Neural crest cell (in vitro differentiated cells): ENCODE results near the gene OBSCN. TPM values are rescaled to one million over a fixed set of nuclear protein-coding genes. Genes with fewer than 3 reads are reported as not detected.

Source experiments
- DNase-seq: peaks from one replicate; pipeline ENCODE4 v3.0.0; 2021; ENCODE audit warnings: low read depth, mixed read lengths, low spot score
- H3K27ac Mint-ChIP-seq: one replicate; pipeline ENCODE4 v1.8.0; 2021; ENCODE audit warnings: mild to moderate bottlenecking, mixed read lengths; ENCODE audit not compliant: unreplicated experiment
- H3K27me3 Mint-ChIP-seq: 2 replicates; pipeline ENCODE4 v1.8.0; 2021; ENCODE audit warnings: low read depth, mild to moderate bottlenecking, mixed read lengths
- H3K36me3 Mint-ChIP-seq: 2 replicates; pipeline ENCODE4 v1.8.0; 2021; ENCODE audit warnings: low read depth, mild to moderate bottlenecking, mixed read lengths
- H3K4me1 Mint-ChIP-seq: 2 replicates; pipeline ENCODE4 v1.8.0; 2021; ENCODE audit warnings: mixed read lengths
- H3K4me3 Mint-ChIP-seq: one replicate; pipeline ENCODE4 v1.8.0; 2021; ENCODE audit warnings: mild to moderate bottlenecking, mixed read lengths
- H3K9me3 Mint-ChIP-seq: 2 replicates; pipeline ENCODE4 v1.8.0; 2021; ENCODE audit warnings: mixed read lengths
- total RNA-seq: library from RNA; stranded (reverse); gene quantifications from 2 replicates; pipeline ENCODE4 v1.2.1, GENCODE V29; 2021
- TF ChIP-seq, protein P1 (sequence below): fragments of 200-600 bp; sonication (generic); conservative IDR thresholded peaks from 2 replicates; pipeline ENCODE4 v1.5.0; 2021; ENCODE audit warnings: antibody characterized with exemption, mild to moderate bottlenecking

OBSCN gene
- total RNA-seq, 1 donor from 2014 or later: 40.1 TPM

- H3K27me3 Mint-ChIP-seq: no peaks in the 10 kb centered on the region
- no peaks in the 10 kb centered on the region for H3K9me3 Mint-ChIP-seq
- TF ChIP-seq, protein P1, sequence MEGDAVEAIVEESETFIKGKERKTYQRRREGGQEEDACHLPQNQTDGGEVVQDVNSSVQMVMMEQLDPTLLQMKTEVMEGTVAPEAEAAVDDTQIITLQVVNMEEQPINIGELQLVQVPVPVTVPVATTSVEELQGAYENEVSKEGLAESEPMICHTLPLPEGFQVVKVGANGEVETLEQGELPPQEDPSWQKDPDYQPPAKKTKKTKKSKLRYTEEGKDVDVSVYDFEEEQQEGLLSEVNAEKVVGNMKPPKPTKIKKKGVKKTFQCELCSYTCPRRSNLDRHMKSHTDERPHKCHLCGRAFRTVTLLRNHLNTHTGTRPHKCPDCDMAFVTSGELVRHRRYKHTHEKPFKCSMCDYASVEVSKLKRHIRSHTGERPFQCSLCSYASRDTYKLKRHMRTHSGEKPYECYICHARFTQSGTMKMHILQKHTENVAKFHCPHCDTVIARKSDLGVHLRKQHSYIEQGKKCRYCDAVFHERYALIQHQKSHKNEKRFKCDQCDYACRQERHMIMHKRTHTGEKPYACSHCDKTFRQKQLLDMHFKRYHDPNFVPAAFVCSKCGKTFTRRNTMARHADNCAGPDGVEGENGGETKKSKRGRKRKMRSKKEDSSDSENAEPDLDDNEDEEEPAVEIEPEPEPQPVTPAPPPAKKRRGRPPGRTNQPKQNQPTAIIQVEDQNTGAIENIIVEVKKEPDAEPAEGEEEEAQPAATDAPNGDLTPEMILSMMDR: no peak
- no peaks in the 10 kb centered on the region for H3K36me3 Mint-ChIP-seq
- no peaks in the 10 kb centered on the region for H3K4me1 Mint-ChIP-seq
- no peak overlapping the region for H3K4me3 Mint-ChIP-seq
- no peak overlapping the region for H3K27ac Mint-ChIP-seq
- DNase-seq: no peak
These were observed 130.1 kb downstream of the OBSCN start for GRCh38 chr1:228337711-228338520.

GRCh38 chr1:228338521-228339051 is 130.7 kb downstream of the OBSCN start:
- peaks cover under 1% of the 10 kb centered on the region for H3K36me3 Mint-ChIP-seq
- no peaks in the 10 kb centered on the region for H3K4me1 Mint-ChIP-seq
- H3K9me3 Mint-ChIP-seq: no peaks in the 10 kb centered on the region
- H3K27ac Mint-ChIP-seq: no peak overlapping the region
- no peak for DNase-seq
- TF ChIP-seq, protein P1: no peak
- H3K4me3 Mint-ChIP-seq: no peak overlapping the region
- H3K27me3 Mint-ChIP-seq: no peaks in the 10 kb centered on the region

DNA sequence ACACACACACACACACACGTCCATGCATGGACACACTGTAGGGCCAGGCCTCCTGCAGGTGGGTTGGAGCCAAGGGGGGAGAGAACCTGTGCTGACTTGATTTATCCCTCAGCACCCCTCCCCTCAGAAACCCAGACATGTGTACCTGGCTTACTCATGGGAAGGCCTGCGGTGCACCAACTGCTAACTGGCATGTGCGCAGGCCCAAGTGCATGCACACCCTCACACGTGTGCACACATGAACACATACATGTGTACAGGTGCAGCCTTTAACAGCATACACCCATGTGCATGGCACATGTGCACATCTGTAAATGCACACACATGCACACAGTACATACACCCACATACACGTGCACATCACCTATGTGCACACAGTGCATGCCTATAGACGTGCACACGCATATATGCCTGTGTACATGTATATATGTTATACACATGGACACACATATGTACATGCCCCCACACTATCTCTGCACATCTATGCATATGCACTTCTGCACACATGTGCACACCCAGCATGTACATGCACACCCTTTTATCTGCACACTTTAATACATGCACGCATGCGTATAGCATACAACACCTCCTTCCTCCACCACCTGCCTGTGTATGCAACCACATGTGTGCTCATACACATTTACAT is 131.3 kb downstream of the OBSCN start:
- DNase-seq: no peak
- H3K27ac Mint-ChIP-seq: no peak overlapping the region
- H3K9me3 Mint-ChIP-seq: peaks cover 6% of the 10 kb centered on the region
- peaks cover 7% of the 10 kb centered on the region for H3K36me3 Mint-ChIP-seq
- H3K4me3 Mint-ChIP-seq: no peak overlapping the region
- H3K4me1 Mint-ChIP-seq: no peaks in the 10 kb centered on the region
- TF ChIP-seq, protein P1: no peak
- no peaks in the 10 kb centered on the region for H3K27me3 Mint-ChIP-seq

- H3K36me3 Mint-ChIP-seq: peaks cover 9% of the 10 kb centered on the region
- H3K9me3 Mint-ChIP-seq: peaks cover 8% of the 10 kb centered on the region
- TF ChIP-seq, protein P1: no peak
- no peak for DNase-seq
- no peak overlapping the region for H3K4me3 Mint-ChIP-seq
- no peaks in the 10 kb centered on the region for H3K4me1 Mint-ChIP-seq
- H3K27me3 Mint-ChIP-seq: no peaks in the 10 kb centered on the region
- H3K27ac Mint-ChIP-seq: no peak overlapping the region
These were observed 132.2 kb downstream of the OBSCN start for GRCh38 chr1:228339766-228340685.
